Caco-2 (cell line): ENCODE measurements around the gene TRMT2A. TPM values are rescaled to one million over a fixed set of nuclear protein-coding genes. Genes with fewer than 3 reads are reported as not detected.

Experiments
- BruUV-seq: library from RNA; stranded (reverse); fragments of 400-500 nt; replicated peaks from 2 replicates; lab custom pipeline; 2021; lab: Mats Ljungman, UMichigan
- CTCF ChIA-PET: fragments of 300-600 bp; sonication (Branson Sonifier 250); formaldehyde crosslinking; loops from one replicate; lab custom pipeline; 2022; ENCODE audit warnings: antibody characterized with exemption; lab: Charles Lee
- POLR2A ChIA-PET: fragments of 300-600 bp; sonication (Branson Sonifier 250); formaldehyde crosslinking; loops from one replicate; lab custom pipeline; 2022; ENCODE audit warnings: antibody characterized with exemption; lab: Charles Lee
- DNase-seq, 2 experiments: peaks; one replicate each; pipeline versions ENCODE4 v3.0.0 to v3.0.0-alpha.2; 2020 to 2022
- H3K27me3 ChIP-seq: replicated peaks from 2 replicates; pipeline ENCODE4 v1.6.0; 2011; ENCODE audit warnings: low read length; ENCODE audit not compliant: control insufficient read depth, insufficient read depth
- H3K36me3 ChIP-seq: 2 replicates; pipeline ENCODE4 v1.5.1; 2011; ENCODE audit warnings: low read length; ENCODE audit not compliant: control insufficient read depth, insufficient read depth
- H3K4me1 ChIP-seq: fragments of 250-450 bp; sonication (Bioruptor Pico); 2 replicates; pipeline ENCODE4 v1.5.1; 2020; ENCODE audit warnings: mild to moderate bottlenecking
- H3K4me3 ChIP-seq: 2 replicates; pipeline ENCODE4 v1.5.1; 2011; ENCODE audit warnings: low read depth, mild to moderate bottlenecking, control low read depth, low read length
- H3K9me3 ChIP-seq: fragments of 250-450 bp; sonication (Bioruptor Pico); 2 replicates; pipeline ENCODE4 v1.5.1; 2020; ENCODE audit warnings: mild to moderate bottlenecking, moderate library complexity
- H3K27ac Mint-ChIP-seq: one replicate; pipeline ENCODE4 v1.8.0; 2022; ENCODE audit warnings: mixed read lengths; ENCODE audit not compliant: unreplicated experiment
- H3K27me3 Mint-ChIP-seq: one replicate; pipeline ENCODE4 v1.8.0; 2022; ENCODE audit warnings: mixed read lengths; ENCODE audit not compliant: insufficient read depth, unreplicated experiment
- H3K36me3 Mint-ChIP-seq: one replicate; pipeline ENCODE4 v1.8.0; 2022; ENCODE audit warnings: mild to moderate bottlenecking, mixed read lengths; ENCODE audit not compliant: insufficient read depth, unreplicated experiment
- H3K4me1 Mint-ChIP-seq: one replicate; pipeline ENCODE4 v1.8.0; 2022; ENCODE audit warnings: low read depth, mixed read lengths; ENCODE audit not compliant: unreplicated experiment
- H3K4me3 Mint-ChIP-seq: one replicate; pipeline ENCODE4 v1.8.0; 2022; ENCODE audit warnings: mild to moderate bottlenecking, moderate library complexity, mixed read lengths; ENCODE audit not compliant: unreplicated experiment
- H3K9me3 Mint-ChIP-seq: one replicate; pipeline ENCODE4 v1.8.0; 2022; ENCODE audit warnings: mixed read lengths; ENCODE audit not compliant: unreplicated experiment
- CTCF ChIP-seq, 2 experiments: fragments of 200-600 bp in 1 of 2; IDR thresholded peaks; 1 replicate in 1 of 2; 2 replicates in 1 of 2; pipeline versions ENCODE4 v1.5.1 to v1.8.0; 2011 to 2022; ENCODE audit warnings: antibody characterized with exemption in 1 of 2, control low read depth in 1 of 2, inconsistent platforms in 1 of 2, low read depth in 1 of 2, low read length in 1 of 2, mild to moderate bottlenecking in 1 of 2, moderate library complexity in 1 of 2; ENCODE audit not compliant: insufficient read depth in 1 of 2, severe bottlenecking in 1 of 2, unreplicated experiment in 1 of 2
- intact Hi-C: fragments of 100-400 bp; cut with micrococcal nuclease; formaldehyde crosslinking; loops from one replicate; pipeline ENCODE4 v1.10.0; 2022; ENCODE audit not compliant: unreplicated experiment
- total RNA-seq: library from RNA; stranded (reverse); gene quantifications from 2 replicates; pipeline ENCODE4 v1.2.3, GENCODE V29; 2022

TRMT2A gene
- total RNA-seq, 1 experiment from 2014 or later: 41.1 TPM

- intact Hi-C loops: no loop called here
- ChIA-PET CTCF (no interaction called here), POLR2A (no interaction called here)
- Histone ChIP-seq H3K4me3 (no peak overlapping the region), H3K27me3 (no peaks in the 10 kb centered on the region), H3K9me3 (no peaks in the 10 kb centered on the region), H3K4me1 (peaks cover 15% of the 10 kb centered on the region), H3K36me3 (peaks cover 4% of the 10 kb centered on the region)
- no peak overlapping the region for H3K4me3 Mint-ChIP-seq
- no peaks in the 10 kb centered on the region for H3K27me3 Mint-ChIP-seq
- no peaks in the 10 kb centered on the region for H3K9me3 Mint-ChIP-seq
- H3K4me1 Mint-ChIP-seq: peaks cover 16% of the 10 kb centered on the region
- H3K36me3 Mint-ChIP-seq: peaks cover 87% of the 10 kb centered on the region
- no peak overlapping the region for H3K27ac Mint-ChIP-seq
- no peak for DNase-seq
- no TSS peak for BruUV-seq
- no peak for TF ChIP-seq CTCF (IDR thresholded peaks at IDR 0.05; ENCODE audit: insufficient read depth in 1 of 2, low read depth in 1 of 2, low read length in 1 of 2, severe bottlenecking in 1 of 2, unreplicated experiment in 1 of 2)
Measured at GRCh38 chr22:20086763-20087162, 30.3 kb downstream of the TRMT2A start.

GRCh38 chr22:20086101-20086599 lies 30.9 kb downstream of the TRMT2A start:
- Mint-ChIP-seq H3K27me3 (no peaks in the 10 kb centered on the region), H3K4me1 (peaks cover 22% of the 10 kb centered on the region), H3K27ac (no peak overlapping the region), H3K36me3 (peaks cover 81% of the 10 kb centered on the region), H3K9me3 (no peaks in the 10 kb centered on the region), H3K4me3 (no peak overlapping the region)
- H3K9me3 ChIP-seq: no peaks in the 10 kb centered on the region
- ChIA-PET POLR2A (no interaction called here), CTCF (no interaction called here)
- peaks cover 22% of the 10 kb centered on the region for H3K4me1 ChIP-seq
- no peak for DNase-seq
- no peak overlapping the region for H3K4me3 ChIP-seq
- H3K27me3 ChIP-seq: no peaks in the 10 kb centered on the region
- no peak for TF ChIP-seq CTCF (IDR thresholded peaks at IDR 0.05; ENCODE audit: insufficient read depth in 1 of 2, low read depth in 1 of 2, low read length in 1 of 2, severe bottlenecking in 1 of 2, unreplicated experiment in 1 of 2)
- peaks cover 4% of the 10 kb centered on the region for H3K36me3 ChIP-seq
- intact Hi-C loops: no loop called here
- BruUV-seq: no TSS peak

- H3K4me3 ChIP-seq: no peak overlapping the region
- no peaks in the 10 kb centered on the region for H3K27me3 ChIP-seq
- BruUV-seq: no TSS peak
- peaks cover 22% of the 10 kb centered on the region for H3K4me1 Mint-ChIP-seq
- no peak overlapping the region for H3K4me3 Mint-ChIP-seq
- ChIA-PET CTCF (no interaction called here), POLR2A (no interaction called here)
- H3K4me1 ChIP-seq: peaks cover 23% of the 10 kb centered on the region
- TF ChIP-seq CTCF (IDR thresholded peaks at IDR 0.05; ENCODE audit: insufficient read depth in 1 of 2, low read depth in 1 of 2, low read length in 1 of 2, severe bottlenecking in 1 of 2, unreplicated experiment in 1 of 2): no peak
- no peaks in the 10 kb centered on the region for H3K27me3 Mint-ChIP-seq
- no peaks in the 10 kb centered on the region for H3K9me3 ChIP-seq
- peaks cover 81% of the 10 kb centered on the region for H3K36me3 Mint-ChIP-seq
- H3K36me3 ChIP-seq: peaks cover 4% of the 10 kb centered on the region
- intact Hi-C loops: no loop called here
- H3K9me3 Mint-ChIP-seq: no peaks in the 10 kb centered on the region
- H3K27ac Mint-ChIP-seq: no peak overlapping the region
- no peak for DNase-seq
Measured at GRCh38 chr22:20085651-20086050, 31.4 kb downstream of the TRMT2A start.
